Stimulated activated CD8-positive, alpha-beta memory T cell treated with anti-CD3 and anti-CD28 coated beads, Interleukin-15, amount 100 ng/mL, for 48 hours (primary cell): ENCODE measurements around the gene S100B.

Experiments used
- DNase-seq, 2 donors: peaks; one replicate each; pipeline ENCODE4 v3.0.0-alpha.2; 2020; ENCODE audit warnings: low read depth in 2 of 2

The S100B gene

DNA sequence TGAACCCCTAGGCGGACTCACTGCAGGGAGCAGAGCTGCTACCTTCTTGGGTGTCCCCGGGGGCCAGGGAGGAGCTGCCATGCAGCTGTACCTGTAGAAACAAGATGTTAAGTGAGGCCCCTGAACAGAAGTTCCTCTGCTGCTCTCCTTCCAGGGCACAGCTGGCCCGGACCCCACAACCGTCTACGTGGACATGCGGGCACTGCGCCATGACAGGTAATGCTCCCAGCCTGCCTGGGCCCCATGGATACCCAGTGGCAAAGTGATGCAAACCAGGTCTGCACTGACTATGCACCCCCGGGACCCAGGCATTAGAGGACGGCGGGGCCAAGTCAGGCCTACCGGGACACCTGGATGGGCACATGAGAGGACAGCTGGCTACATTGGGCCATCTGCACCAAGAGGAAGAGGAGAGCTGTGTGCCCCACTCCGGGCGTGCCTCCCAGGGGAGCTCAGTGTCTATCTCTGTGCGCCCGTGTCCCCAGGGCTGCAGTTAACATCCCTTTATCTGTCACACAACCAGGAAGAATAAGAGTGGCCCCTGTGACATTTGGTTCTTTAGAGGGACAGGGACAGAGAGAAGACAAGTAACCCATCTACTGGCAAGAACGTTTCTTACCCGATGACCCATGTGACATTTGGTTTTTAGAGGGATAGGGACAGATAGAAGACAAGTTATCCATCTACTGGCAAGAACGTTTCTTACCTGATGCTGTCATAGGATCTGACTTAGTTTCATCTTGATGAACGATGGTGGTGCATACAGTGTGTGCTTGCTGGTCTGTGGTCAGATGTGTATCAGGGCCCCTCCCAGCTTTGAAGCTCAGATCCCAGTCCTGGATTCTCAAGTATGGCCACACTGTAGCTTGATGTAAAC, 44.1 kb downstream of the S100B start:
- no peak for DNase-seq

DNA sequence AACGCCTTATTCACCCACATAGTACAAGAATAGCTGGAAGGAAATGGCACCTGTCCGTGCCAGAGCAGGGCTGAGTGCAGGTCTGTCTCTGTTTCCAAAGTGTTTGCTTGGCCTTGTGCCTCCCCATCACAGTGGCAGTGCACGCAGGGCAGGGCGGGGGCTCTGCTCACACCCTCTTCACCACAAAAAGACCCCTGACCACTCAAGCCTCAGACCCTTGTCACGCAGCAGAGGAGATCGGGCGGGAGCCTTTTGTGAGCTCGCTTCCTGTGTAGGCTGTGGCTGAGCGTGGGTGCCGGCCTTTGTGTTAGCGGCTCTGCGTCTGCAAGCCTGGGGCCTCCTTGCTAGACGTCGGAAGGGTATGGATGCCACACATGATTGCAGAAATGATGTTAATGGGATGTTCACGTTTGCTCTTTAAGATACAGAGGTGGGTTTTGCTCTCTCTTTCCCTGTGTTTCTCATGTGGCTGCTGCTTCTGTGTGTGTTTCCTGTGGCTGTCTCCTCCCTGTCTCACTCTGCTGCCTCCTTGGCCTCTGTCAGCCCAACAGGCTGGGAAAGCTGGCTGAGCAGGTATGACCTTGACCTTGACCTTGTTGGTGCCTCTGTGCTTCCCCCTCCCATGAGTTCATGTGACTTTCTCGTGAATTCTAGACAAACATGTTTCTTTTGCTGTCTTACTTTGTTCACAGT, 45.4 kb downstream of the S100B start:
- peak; percentile 58 to 66 for DNase-seq

DNA sequence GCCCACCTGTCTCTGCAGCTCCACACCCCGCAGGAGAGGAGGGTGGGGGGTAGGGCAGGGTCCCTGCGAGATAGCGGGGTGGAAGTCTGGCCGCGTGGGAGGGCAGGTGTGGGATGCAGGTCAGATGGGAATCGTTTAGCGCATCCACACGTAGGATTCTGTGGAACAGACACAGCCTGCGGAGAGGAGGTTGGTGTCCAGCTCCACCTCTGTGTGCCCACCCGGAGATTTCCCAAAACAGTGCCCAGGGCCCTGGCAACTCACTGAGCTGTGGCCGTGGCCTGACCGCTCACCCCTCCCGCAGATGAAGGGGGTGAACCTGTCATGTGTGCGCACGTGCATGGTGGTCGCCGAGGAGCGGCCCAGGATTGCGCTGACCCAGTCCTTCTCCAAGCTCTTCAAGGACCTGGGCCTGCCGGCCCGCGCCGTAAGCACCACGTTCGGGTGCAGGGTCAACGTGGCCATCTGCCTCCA, 46.9 kb downstream of the S100B start:
- no peak for DNase-seq

DNA sequence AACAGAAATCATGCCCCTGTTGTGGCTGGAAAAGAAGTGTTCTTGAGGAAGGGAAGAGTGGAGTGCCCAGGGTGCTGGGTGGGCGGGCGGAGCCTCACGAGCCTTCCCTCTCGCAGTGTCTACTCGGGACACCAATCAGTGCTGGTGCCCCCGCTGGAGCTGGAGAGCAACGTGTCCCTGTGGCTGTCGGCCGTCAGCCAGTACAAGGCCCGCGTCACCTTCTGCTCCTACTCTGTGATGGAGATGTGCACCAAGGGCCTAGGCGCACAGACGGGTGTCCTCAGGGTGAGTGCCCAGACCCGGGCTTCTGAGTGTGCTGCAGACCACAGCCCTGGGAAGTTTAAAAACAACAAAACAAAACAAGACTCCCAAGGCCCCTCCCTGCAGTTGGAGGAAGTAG, 47.4 kb downstream of the S100B start:
- no peak for DNase-seq

DNA sequence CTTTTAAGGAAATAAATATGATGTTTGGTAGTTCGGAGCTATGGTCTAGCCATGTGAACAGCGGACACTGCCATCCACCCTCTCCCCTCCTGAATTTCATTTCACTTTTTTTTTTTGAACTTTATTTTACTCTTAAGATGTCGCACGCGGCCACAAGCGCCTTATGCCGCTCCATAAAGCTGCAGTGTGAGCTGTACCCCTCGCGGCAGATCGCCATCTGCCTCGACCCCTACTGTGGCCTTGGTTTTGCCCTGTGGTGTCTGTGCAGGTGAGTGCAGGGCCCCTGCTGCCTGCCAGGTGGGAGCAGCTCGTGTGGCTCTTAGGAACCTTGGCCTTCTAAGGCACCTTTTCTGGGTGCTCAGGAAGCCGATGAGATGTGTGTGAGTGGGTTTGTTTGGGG, 48.1 kb downstream of the S100B start:
- DNase-seq, result no peak

DNA sequence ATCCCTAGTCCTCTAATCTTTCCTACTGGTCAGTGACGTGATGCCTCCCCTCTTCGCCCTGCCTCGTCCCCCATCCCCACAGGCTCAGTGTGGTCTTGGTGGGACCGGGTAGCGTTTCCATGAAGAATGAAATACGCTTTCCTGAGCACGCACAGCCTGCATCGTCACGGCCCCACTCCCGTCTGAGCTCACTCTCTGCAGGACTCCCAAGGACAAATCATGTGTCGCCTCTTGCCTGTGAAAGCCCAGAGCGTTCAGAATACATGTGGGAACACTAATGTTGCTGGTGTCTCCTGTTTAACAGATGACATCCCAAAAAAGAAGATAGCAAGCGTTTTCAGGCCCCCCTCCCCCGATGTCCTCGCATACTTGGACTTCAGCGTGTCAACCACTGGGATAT, 49.2 kb downstream of the S100B start:
- DNase-seq, result no peak

DNA sequence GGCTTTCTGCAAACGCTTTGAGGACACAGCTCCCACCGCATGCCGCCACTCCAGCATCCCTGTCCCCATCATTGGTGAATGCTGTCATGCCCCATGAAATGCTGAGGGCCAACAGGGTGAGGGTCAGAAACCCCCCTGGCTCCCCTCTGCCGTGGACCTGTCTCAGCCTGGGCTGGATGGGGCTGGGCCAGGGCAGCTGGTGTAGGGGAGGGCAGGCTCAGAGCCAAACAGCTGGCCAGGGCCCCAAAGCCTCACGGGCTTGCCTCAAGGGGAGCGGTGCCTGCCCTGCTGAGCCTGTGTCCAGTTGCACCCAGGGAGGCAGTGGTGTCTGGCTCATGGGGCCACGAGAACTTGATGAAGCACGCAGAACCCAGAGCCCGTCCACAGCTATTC, 49.7 kb downstream of the S100B start:
- no peak for DNase-seq

DNA sequence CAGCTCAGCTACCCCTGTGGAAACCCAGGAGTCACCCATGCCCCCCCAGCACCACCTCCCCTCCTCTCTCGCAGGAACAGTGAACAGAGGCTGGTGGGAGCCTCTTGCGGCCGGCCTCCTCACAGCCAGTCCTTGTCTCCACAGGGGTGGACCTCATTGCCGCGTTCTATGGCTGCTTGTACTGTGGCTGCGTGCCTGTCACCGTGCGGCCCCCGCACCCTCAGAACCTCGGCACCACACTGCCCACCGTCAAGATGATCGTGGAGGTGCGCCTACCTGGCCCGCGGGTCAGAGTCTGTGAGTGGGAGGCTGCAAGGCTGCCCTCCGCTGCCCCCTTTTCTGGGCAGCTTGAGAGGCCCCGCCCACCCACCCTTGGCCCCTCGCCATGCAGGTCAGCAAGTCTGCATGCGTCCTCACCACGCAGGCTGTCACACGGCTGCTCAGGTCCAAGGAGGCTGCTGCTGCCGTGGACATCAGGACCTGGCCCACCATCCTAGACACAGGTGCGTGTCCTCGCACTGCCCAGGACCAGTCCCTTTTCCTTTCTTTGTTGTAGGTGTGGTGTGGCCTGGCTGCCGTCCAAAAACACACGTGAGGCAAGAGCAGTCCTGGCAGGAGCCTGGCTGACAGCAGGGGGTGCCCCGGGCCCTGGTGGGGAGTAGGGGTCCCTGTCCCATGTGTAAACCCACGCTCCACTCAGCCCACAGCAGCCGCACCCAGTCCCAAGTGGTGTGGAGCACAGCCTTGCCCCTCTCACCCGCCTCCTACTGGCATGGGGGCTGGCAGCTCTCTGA, 50.3 kb downstream of the S100B start:
- DNase-seq, result no peak

DNA sequence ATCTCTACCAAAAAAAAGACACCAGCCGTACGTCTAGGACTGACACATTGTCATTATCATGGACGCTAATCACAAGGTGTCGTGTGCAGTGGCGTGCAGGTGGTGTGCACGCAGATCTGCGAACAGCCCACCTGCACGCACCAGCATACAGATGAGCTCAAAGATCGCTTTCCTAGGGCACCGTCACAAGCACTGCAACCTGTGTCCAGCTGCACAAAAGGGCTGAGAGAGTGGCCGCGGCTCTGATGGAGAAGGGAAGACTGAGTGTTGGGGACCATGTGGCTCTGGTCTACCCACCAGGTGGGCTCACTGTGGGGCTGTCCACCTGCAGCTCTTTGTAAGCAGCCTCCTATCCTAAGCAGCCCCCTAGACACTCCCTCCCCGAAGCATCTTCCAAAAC, 50.9 kb downstream of the S100B start:
- DNase-seq, result no peak

DNA sequence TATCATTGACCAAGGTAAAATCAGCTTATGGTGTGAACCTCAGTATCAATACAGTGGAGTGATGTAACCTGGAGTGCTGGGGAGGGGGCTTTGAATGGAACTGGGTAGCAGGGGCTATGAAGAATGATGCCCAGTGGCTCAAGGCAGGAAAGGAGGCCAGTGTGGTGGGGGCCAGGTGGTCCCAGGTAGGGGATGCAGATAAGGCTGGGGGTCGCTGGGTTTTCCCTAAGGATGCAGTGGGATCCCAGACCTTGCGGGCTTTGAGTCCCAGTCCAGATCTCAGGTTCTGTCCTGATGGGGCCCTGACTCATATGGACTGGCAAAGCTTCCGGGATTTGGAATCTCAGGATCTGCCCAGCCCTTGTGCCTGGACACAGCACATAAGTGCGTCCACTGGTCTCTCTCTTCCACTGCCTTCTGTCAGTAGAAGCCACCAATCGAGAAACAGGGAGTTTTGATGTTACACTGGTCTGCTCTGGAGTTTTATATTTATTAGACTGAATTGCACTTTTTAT, 52.0 kb downstream of the S100B start:
- no peak for DNase-seq

DNA sequence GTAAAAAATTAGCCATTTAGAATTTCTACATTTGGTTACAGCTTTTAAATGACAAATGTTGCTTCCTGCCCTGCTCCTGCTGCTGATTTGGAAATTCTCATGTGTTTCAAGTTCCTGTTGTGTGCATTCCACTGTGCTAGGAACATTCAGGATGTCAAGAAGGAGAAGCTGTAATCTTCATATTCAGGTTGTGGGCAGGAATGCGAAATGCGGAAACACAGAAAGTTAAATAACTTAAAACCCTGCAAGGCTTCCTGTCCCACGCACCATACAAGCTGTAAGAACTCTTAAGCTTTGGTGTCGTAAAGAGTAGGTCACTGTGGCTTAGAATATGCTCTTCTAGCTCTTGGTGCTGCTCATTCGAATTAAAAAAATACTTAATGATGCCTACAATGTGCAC, 52.6 kb downstream of the S100B start:
- no peak for DNase-seq

DNA sequence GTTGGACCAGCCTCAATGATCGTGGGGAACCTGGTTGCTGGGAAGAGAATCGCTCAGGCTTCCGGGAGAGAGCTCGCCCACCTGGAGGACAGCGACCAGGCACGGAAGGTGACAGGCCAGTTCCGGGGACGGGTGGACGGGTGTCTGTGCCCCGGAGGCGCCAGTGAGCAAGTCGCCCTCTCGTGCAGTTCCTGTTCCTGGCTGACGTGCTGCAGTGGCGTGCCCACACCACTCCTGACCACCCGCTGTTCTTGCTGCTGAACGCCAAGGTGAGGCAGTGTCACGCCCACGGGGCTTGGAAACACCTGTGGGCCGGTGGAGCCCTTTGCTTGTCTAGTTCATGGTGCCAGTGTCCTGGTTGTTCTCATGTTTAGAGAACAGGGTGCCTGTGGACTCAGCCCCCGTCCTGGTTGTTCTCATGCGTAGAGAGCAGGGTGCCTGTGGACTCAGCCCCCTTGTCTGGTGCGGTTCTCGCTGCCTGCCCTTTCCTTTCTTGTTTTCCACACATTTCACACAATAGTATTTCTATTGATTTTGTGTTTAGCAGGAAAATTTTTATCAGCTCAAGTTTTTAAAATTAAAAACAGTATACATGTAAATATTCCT, 53.1 kb downstream of the S100B start:
- DNase-seq, result peak; percentile 21 to 36

DNA sequence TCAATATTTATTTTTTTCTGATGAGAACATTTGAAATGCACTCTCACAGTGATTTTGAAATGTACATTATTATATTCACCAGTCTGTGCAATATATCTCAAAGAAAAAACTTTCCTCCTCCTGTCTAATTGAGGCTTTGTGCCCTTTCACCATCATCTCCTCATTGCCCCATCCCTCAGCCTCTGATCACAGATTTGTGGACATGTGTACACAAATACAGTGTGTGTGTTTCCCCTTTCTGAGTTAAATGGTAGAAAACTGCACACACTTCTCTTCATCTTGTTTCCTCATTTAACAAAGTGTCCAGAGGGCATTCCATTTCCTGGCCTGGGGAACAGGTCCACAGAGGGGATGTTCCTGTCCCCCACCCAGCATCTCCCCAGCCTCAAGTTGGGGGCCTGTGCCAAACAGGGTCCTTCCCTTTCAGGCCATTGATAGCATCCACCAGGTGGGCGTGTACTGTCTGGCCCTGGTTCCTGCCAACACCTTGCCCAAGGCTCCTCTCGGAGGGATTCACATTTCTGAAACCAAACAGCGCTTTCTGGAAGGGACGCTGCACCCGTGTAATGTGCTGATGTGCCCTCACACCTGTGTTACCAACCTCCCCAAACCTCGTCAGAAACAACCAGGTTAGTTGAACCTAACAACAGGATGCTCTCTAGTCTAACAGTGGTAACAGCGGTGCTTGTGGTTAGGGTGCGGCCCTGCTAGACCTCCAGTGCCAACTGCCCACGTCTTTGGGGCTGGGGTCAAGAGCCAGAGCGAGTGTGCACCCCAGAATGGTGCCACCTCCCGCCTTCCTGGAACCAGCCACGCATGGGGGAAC, 54.6 kb downstream of the S100B start:
- DNase-seq, result no peak

DNA sequence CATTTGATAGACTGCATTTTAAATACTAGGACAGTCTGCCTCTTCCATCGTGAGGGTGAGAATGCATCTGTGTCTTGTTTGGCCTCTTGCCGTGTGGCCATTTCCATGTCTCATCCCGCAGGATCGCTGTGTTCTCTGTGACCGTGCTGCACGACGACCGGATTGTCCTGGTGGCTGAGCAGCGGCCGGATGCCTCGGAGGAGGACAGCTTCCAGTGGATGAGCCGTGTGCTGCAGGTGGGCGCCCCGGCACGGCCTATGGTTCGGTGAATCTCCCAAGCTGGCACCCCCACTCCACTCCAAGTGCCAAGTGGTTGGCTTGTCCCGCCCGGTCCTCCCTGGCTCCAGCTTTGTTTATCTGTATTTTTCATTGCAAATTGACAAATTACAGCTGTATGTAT, 55.2 kb downstream of the S100B start:
- DNase-seq, result no peak
